Endometrial microvascular endothelial cells (primary cell): ENCODE measurements around the gene KAZN. TPM values are rescaled to one million over a fixed set of nuclear protein-coding genes. Genes with fewer than 3 reads are reported as not detected.

ENCODE experiments used
- in situ Hi-C: cut with HindIII; loops from 2 replicates; pipeline ENCODE4 v1.10.0; 2017; ENCODE audit warnings: low sequenced_read_pairs, low pct_unique_long_range_greater_than_20kb; ENCODE audit errors: inconsistent ontology term
- total RNA-seq: library from RNA; depleted of rRNA; stranded (reverse); fragments of >200 nt; gene quantifications from one replicate; pipeline ENCODE4 v1.2.3, GENCODE V29; 2015; ENCODE audit errors: inconsistent ontology term

The KAZN gene
- total RNA-seq, 1 donor from 2014 or later, result 0.93 TPM

DNA sequence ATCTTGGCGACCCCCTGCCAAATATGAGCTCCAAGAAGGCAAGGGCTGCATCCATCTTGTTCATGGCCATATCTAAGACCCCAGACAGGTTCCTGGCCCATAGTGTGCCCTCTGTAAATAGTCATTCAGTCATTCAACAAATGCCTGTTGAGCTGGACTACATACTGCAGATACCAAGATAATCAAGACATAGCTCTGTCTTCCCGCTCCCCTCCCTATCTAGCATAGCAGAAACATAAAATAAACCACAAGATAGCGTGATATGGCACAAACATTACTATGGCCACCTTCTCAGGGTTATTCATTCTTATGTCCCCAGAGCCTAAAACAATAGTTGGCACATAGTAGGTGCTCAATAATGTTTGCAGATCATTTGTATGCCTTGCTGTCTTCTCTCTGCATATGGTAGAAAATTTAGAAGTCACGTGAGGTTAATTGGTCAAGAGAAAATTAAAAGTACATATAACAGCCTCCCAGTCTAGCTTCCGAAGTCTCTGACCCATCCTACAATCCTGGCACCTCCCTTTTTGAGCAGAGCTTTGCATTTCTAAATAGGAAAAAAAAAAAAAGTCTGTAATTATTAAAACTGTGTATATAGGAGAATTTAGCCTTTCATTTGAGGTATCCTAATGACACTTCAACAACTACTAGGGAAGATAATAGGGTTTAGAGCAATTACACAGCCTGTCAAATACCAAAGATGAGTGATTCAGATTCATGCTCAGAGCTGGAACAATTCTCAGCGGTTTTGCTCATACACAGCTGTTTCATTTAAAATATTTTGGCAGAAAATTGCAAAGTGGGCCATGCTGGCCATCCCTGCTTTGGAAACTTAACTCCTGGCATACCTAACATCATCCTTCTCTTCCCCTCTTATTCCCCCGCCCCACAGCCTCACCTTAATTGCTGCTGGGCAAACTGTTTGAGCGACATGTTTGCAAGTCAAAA, 219.0 kb downstream of the KAZN start:
- in situ Hi-C loops, result no loop called here

- in situ Hi-C loops, result no loop called here
Measured at GRCh38 chr1:14820295-14821085, 222.0 kb downstream of the KAZN start.

DNA sequence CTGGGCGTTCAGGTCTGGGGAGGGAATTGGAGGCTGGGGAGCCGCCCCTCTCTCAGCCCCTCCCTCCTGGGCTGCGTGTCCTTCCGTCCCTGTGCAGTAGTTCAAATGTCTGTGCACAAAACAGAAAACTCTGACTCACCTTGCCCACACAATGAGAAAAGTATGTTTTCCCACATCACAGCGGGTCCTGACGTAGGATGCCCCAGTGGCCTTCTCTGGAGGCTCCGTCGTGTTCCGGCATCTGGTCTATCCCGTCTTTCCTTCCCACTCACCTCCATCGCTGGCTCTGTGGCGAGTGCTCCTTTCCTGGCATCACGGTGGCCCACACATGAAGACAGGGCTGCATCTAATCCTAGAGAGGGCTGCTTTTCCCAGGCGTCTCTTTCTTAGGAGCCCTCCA, 224.0 kb downstream of the KAZN start:
- in situ Hi-C loops, result no loop called here

DNA sequence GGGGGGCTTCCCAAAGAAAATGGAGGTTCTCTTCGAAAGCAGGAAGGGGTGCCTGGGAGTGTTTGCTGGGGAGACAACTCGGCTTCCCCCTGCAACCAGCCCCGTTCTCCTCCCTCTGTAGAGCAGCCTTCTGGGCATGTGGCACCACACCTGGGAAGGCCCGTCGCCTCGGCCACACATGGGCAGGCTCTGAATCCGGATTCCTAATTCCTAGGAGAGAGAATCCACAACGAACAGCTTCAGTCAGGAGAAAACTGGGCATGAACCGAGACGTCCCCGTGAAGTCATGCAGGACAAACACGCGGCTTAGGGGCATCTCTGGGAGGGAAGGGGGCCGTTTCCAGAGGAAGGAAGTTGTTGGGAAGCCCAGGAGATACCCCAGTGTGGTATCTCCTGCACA, 224.5 kb downstream of the KAZN start:
- in situ Hi-C loops, result no loop called here

DNA sequence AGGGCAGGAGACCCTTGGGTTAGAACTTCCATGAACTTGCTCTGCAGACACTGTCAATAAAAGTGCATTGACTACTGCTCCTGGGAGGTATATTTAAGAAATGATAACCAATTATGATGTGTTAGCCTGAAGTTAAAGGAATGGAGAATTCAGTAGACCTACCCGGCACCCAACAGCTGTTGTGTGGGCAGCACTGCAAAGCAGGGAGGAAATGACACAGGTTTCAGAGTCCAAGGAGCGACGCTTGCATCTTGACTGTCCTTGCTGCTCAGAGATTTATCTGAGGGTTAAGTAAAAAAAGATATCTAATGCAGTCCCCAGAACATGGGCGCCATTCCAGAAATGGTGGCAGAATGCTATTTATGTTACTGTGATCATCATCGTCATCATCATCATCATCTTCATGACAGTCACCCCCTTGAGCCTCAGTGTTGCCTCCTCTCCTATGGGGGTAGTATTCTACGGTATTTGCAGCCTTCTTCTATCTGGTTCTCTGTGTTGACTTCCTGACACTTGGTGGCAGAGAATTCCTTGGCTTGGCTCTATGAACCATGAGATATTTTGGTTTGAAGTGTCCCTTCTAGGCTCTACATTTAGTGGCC, 225.9 kb downstream of the KAZN start:
- in situ Hi-C loops, result no loop called here

DNA sequence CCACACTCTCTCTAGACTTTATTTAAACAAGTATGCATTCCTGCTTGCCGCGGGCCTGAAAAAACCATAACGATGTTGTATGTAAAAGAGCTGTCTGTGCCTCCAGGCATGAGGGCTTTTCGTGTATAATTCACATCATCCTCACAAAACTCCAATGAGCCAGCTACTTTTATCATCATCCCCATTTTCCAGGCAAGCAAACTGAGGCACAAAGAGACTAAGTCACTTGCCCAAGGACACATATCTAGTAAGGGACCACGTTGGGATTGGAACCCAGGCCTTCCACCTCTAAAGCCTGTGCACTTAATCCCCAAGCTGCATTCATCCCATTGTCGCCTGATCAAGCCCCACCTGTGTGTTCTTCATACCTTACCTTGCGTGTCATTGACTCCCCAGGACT, 226.9 kb downstream of the KAZN start:
- in situ Hi-C loops, result no loop called here

DNA sequence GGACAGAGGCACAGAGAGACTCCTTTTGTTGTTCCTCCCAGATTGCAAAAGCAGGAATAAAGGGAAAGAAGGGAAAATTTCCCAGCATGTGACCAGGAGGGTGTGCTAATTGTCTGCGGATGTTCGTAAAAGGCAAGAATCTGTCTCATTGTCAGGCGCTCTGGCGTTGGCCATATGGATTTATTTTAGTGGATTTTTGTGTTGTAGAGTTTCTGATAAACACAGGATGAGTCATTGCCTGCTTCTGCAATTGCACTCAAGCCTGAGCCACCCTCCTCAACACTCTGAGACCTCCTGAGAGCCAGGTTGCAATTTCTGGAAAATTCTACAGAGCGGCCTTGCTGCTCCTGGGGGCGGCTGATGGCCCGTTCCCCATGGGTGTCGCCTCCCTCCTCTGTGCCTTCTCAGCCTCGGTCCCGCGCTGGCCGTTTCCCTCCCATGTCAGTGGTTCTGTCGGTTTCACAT, 227.7 kb downstream of the KAZN start:
- in situ Hi-C loops, result no loop called here

DNA sequence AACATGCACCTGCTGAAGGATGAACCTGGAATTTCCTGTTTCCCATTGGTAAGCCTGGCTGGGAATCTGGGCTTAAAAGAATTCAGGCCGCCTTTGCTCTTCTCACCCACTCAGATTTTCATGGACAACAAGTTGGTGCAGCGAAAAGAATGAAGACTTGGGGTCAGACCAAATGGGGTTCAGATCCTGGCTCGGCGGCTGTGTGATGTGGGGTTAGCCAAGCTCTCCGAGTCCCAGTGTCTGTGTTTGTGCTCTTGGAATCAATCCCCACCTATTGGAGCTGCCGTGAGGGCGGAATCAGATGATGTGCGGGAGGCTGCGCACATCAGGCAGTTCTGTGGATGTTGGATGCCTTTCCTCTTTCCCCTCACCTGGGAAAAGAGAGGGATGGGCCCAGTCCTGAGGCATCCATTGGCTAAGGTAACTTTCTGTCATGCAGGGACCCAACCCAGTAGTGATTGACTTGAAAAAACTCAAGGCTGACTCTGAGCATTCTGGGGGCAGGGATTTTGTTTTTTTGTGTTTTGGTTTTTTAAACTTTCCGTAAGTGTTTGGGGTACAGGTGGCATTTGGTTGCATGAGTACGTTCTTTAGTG, 228.3 kb downstream of the KAZN start:
- in situ Hi-C loops, result no loop called here

DNA sequence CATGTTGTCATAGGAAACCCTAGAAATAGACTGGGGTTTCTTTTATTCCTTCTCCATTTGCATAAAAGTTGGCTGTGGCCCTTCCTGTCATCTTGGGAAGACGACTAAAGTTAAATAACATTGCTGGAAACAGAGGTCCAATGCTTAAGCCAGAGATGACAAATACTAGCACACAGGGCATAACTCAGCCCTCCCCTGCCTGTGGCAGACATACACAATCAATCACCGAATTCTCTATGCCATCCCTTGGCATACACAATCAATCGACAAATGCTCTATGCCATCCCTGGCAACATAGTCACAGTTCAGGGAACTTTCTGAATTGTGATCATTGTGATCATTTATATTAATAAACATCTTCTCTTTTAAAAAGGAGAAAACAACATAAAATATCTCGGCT, 229.4 kb downstream of the KAZN start:
- in situ Hi-C loops, result no loop called here

DNA sequence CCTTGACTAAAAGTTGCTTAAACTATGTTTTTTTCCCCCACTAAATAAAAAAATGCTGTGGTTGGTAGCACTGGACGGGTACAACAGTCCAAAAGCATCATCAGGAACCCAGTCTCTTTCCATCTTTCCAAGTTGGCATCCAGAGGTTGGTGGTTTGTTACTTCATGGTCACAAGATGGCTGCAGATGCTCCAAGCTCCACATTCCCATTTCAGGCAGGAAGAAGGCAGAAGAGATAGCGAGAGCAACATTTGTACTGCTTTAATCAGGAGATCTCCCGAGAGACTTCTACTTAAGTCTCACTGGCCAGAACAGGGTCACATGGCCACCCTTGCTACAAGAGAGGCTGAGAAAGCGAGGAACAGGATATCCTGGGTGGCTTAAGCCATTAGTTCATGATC, 230.2 kb downstream of the KAZN start:
- in situ Hi-C loops, result no loop called here

GRCh38 chr1:14835725-14836124, 237.2 kb downstream of the KAZN start:
- in situ Hi-C loops, result no loop called here

- in situ Hi-C loops, result no loop called here
Measured at GRCh38 chr1:14836426-14837140, 238.1 kb downstream of the KAZN start.

DNA sequence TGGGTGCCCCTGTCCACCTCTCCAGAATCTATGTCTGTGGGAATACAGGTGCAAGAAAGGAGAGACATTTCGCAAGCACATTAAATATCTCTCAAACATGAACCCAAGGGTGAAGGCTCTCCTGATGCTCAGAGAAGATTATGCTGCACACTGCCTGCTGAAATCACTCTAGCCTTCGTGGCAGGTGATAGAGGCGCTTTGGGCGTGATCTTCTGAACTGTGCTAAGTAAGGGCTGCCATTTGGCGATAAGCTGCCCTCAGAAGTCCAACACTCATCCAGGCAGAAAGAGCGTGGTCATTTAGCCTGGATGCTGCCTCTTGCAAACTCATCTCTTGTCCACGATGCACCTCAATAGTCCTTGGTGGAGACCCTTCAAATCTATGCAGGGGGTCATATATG, 241.9 kb downstream of the KAZN start:
- in situ Hi-C loops, result no loop called here

- in situ Hi-C loops, result no loop called here
Measured at GRCh38 chr1:14841456-14841855, 243.0 kb downstream of the KAZN start.

- in situ Hi-C loops, result no loop called here
Measured at GRCh38 chr1:14841951-14842350, 243.5 kb downstream of the KAZN start.

GRCh38 chr1:14842361-14842760, 243.9 kb downstream of the KAZN start:
- in situ Hi-C loops, result no loop called here

DNA sequence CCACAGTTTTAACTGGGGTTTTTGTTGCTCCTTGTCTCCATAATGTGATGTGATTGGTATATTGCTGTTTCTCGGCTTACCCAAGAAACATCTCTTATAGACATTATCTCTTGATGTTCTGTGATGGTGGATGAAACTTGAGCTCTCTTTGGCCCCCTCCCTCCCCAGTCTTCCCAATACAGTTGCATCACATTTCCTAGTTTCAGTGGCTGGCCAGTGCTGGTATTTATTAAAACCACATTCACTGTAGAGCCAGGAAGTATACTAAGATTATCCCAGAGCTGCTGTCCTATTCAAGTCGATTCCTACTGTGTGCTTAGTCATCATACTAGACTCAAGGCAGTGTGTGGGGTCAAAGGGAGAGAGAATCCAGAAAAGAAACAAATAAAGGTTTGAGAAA, 244.4 kb downstream of the KAZN start:
- in situ Hi-C loops, result no loop called here

DNA sequence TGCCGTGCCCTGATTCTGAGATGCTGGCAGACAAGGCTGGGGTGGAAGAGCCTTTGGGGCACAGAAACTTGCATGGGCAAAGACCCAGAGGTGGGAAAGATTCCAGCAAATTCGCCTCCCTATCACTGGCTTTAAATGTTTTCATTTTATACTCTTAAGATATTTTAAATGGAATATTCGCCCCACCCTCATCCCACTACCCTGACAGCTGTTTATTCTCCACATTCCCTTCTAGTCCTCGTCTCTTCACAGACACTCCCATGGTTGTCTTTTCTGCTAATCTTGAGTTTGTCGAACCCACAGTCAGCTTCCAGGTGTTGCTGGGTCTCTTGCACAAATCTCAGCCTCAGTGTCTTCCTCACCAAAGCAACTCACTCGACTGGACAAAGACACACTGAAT, 245.0 kb downstream of the KAZN start:
- in situ Hi-C loops, result no loop called here

DNA sequence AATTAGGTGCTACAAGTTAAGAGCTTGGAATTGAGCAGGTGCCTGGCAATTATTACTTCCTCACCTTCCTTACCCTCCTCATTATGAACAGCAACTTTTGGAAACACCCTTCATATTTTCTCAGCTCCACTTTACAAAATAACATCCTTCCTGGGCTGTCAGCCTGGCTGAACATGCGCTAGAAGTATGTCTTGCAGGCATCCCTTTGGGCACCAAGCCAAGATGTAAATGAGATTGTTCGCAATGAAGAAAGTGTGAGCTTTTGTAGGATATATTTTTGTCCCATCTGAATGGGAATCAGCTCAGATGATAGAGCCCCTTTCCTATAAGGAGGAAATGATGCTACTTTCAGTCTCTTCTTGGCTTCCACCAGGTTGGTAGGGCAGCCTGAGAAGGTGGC, 245.9 kb downstream of the KAZN start:
- in situ Hi-C loops, result no loop called here
